Mucosa of stomach (tissue), 1 donor: Measurements from ENCODE around the gene SLC13A4.
"Not testable (repeated sequence)": the region's sequence is repeated elsewhere in the genome, so short reads cannot be mapped to it uniquely, and the experiment has no call there.

Experiments used
- H3K27me3 ChIP-seq: one replicate; pipeline ENCODE4 v1.7.0; 2013; ENCODE audit warnings: mild to moderate bottlenecking, low read length; ENCODE audit not compliant: control insufficient read depth, insufficient read depth
- H3K36me3 ChIP-seq: one replicate; pipeline ENCODE4 v1.7.0; 2013; ENCODE audit warnings: low read length; ENCODE audit not compliant: control insufficient read depth, insufficient read depth
- H3K4me1 ChIP-seq: one replicate; pipeline ENCODE4 v1.7.0; 2013; ENCODE audit warnings: mild to moderate bottlenecking, low read length; ENCODE audit not compliant: control insufficient read depth, insufficient read depth
- H3K4me3 ChIP-seq: one replicate; pipeline ENCODE4 v1.7.0; 2013; ENCODE audit warnings: low read length
- H3K9ac ChIP-seq: one replicate; pipeline ENCODE4 v1.7.0; 2013; ENCODE audit warnings: mild to moderate bottlenecking, low read length, moderate library complexity
- H3K9me3 ChIP-seq: one replicate; pipeline ENCODE4 v1.7.0; 2013; ENCODE audit warnings: mild to moderate bottlenecking, low read length, moderate library complexity; ENCODE audit not compliant: control insufficient read depth
- donor health status: Pancreatic carcinoma.

The SLC13A4 gene, protein sequence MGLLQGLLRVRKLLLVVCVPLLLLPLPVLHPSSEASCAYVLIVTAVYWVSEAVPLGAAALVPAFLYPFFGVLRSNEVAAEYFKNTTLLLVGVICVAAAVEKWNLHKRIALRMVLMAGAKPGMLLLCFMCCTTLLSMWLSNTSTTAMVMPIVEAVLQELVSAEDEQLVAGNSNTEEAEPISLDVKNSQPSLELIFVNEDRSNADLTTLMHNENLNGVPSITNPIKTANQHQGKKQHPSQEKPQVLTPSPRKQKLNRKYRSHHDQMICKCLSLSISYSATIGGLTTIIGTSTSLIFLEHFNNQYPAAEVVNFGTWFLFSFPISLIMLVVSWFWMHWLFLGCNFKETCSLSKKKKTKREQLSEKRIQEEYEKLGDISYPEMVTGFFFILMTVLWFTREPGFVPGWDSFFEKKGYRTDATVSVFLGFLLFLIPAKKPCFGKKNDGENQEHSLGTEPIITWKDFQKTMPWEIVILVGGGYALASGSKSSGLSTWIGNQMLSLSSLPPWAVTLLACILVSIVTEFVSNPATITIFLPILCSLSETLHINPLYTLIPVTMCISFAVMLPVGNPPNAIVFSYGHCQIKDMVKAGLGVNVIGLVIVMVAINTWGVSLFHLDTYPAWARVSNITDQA

DNA sequence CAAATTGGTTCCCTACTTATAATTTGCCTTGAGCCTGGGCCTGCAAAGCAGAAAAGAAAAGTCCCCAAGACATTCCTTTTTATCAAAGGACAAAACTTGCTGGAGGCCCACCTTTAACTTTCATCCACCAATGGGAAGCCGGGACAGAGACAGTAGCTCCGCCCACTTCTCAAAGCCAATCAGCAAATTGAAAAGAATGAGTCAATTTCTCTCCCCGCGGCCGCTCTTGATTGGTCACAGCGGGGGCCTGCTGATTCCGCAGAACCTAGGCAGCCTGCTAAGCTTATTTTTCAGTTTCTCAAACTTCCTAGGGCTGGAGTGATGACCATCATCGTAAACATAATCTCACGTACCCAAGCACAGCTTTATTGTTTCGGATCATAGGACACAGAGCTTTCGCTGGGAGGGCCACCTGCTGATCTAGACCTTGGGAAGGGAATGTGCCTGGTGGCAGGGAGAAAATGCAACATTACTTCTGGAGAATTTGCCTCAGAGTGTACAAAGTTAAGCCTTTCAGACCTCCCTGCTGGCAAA, at the start of gene SLC13A4:
Gene SLC13A4, minus strand, starts transcription at position 51 of the 534 bp plus-strand sequence. CDS start 690 bp downstream, outside the sequence.
- Histone ChIP-seq H3K9ac (no peak within 1 kb of the TSS), H3K9me3 (no peaks in the 10 kb centered on the region), H3K4me3 (no peak within 1 kb of the TSS), H3K27me3 (no peaks in the 10 kb centered on the region), H3K36me3 (no peaks in the 10 kb centered on the region), H3K4me1 (no peaks in the 10 kb centered on the region)

DNA sequence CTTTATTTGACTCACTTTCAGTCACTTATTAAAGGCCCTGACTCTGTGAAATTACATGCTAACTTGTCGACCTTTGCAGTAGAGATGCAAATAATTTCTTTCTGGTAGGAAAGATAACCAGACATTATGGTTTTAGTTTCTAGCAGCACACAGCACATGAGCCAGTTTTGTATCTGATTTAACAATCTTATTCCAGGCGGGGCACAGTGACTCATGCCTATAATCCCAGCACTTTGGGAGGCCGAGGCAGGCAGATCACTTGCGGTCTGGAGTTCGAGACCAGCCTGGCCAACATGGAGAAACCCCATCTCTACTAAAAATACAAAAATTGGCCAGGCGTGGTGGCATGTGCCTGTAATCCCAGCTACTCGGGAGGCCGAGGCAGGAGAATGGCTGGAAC, 47.9 kb upstream of the SLC13A4 start:
- not testable (repeated sequence) for H3K4me3 ChIP-seq, H3K27me3 ChIP-seq, H3K36me3 ChIP-seq, H3K9me3 ChIP-seq, H3K9ac ChIP-seq
- peaks cover 27% of the 10 kb centered on the region for H3K4me1 ChIP-seq

DNA sequence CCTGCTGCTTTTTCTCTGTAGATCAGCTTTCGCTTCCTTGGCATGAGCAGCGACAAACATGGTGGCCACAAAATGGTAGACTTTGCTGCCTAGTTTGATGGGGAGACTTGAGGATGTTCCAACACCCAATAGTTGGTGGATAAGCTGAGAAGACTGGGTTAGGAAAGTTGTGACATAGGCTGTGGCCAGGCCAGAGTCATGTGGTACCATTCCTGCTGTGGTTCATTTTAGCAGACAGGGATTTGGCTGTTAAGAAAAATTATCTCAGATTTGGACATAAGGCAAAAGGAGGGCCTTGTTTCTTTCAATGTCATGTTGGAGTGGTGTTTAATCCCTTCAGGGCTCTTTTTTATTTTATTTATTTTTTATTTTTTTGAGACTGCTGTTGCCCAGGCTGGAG, 47.2 kb upstream of the SLC13A4 start:
- no peak overlapping the region for H3K4me3 ChIP-seq
- no peak overlapping the region for H3K9ac ChIP-seq
- no peaks in the 10 kb centered on the region for H3K27me3 ChIP-seq
- H3K4me1 ChIP-seq = peaks cover 27% of the 10 kb centered on the region
- H3K36me3 ChIP-seq = no peaks in the 10 kb centered on the region
- H3K9me3 ChIP-seq = no peaks in the 10 kb centered on the region

DNA sequence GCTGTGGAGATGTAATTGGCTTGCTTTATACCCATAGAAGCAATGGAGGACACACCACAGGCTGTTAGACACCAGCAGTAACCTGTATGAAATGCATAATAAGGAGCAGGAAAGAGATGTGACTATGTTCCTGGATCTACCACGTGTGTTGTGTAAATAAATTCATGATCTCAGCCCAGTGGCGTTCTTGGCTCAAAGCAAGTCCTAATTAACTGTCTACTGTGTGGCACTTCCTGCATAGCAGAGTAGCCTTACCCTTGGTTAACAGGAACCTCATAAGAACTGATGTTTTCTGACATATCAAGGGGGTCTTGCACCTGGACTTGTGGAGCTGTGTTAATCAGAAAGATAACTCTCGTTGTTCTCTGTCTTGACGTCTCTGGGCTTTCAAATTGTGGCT, 46.3 kb upstream of the SLC13A4 start:
- Histone ChIP-seq H3K4me1 (peaks cover 27% of the 10 kb centered on the region), H3K4me3 (no peak overlapping the region), H3K9ac (peak overlapping the region; percentile 26), H3K9me3 (no peaks in the 10 kb centered on the region), H3K36me3 (no peaks in the 10 kb centered on the region), H3K27me3 (no peaks in the 10 kb centered on the region)

- Histone ChIP-seq H3K36me3 (no peaks in the 10 kb centered on the region), H3K9ac (peak overlapping the region; percentile 26), H3K4me1 (peaks cover 27% of the 10 kb centered on the region), H3K27me3 (no peaks in the 10 kb centered on the region), H3K9me3 (no peaks in the 10 kb centered on the region), H3K4me3 (no peak overlapping the region)
These were observed 45.5 kb upstream of the SLC13A4 start for GRCh38 chr7:135773464-135773863.

DNA sequence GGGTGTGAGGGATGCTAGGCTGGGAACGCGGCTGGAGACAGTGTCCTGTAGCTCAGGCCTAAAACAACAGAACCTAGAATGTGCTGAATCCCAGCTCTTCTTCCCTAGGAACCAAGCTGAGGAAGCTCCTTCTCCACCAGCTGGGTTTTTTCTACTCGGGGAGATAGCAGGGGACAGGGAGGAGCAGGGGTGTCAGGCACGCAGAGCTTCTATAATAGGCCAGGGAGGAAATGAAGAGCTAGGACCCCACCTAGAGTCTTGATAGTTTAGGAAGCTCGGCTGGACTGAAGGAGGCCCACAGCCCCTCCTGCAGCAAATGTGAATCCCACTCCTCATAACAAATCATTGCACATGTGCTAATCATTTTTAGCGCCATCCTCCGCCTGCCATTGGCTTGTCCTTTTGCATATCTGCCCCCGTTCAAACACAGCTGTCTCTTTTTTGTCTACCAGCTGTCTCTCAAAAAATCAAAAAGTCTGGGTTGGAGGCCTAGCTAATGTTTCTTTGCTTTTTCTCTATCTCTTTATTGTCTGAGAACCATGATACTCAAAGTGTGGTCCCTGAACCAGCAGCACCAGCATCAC, 44.7 kb upstream of the SLC13A4 start:
- Histone ChIP-seq H3K27me3 (no peaks in the 10 kb centered on the region), H3K9ac (no peak overlapping the region), H3K4me3 (no peak overlapping the region), H3K4me1 (peaks cover 27% of the 10 kb centered on the region), H3K9me3 (no peaks in the 10 kb centered on the region), H3K36me3 (no peaks in the 10 kb centered on the region)

- Histone ChIP-seq H3K9ac (no peak overlapping the region), H3K4me3 (no peak overlapping the region), H3K27me3 (no peaks in the 10 kb centered on the region), H3K4me1 (peaks cover 27% of the 10 kb centered on the region), H3K9me3 (no peaks in the 10 kb centered on the region), H3K36me3 (no peaks in the 10 kb centered on the region)
These were observed 44.1 kb upstream of the SLC13A4 start for GRCh38 chr7:135771961-135772638.

- no peaks in the 10 kb centered on the region for H3K36me3 ChIP-seq
- no peaks in the 10 kb centered on the region for H3K27me3 ChIP-seq
- no peak overlapping the region for H3K4me3 ChIP-seq
- H3K4me1 ChIP-seq = peaks cover 27% of the 10 kb centered on the region
- no peaks in the 10 kb centered on the region for H3K9me3 ChIP-seq
- H3K9ac ChIP-seq = no peak overlapping the region
These were observed 43.1 kb upstream of the SLC13A4 start for GRCh38 chr7:135771051-135771450.

GRCh38 chr7:135770139-135770710, 42.2 kb upstream of the SLC13A4 start:
- no peaks in the 10 kb centered on the region for H3K36me3 ChIP-seq
- peaks cover 26% of the 10 kb centered on the region for H3K4me1 ChIP-seq
- H3K4me3 ChIP-seq = no peak overlapping the region
- no peak overlapping the region for H3K9ac ChIP-seq
- H3K27me3 ChIP-seq = no peaks in the 10 kb centered on the region
- no peaks in the 10 kb centered on the region for H3K9me3 ChIP-seq

DNA sequence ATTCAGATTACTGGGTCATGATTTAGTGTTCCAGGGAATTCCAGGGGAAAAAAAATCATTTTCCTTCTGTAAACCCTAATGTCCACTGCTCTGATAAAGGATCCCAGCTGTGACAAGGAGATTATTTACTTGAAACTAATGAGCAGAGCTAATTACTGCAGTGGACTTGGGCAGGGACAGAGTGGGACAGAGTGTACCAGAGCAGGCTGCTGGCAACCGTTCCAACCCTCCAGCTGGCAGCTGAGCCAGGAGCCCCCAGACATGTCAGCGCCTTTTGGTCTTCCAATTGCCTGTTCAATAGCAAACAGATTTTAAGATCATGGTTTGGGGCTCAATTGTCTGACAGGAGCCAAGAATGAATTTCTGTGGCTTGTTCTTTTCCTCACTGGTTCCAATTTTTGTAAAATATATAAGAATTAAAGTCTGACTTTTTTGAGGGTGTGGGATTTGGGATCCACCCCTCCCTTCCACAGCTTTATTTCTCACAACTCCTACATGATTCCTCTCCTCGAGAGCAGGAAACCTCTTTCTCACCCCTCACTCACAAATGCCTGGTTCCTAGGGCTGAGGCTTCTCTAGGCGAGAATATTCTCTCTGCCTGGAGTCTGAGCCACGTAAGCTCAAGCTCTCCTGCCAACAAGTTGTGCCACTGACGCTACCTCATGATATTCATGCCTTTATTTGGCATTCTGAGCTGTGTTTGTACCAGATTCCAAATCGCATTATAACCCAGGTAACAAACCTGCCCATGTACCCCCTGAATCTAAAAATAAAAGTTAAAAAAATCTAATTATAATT, 41.2 kb upstream of the SLC13A4 start:
- H3K9ac ChIP-seq = no peak overlapping the region
- H3K9me3 ChIP-seq = no peaks in the 10 kb centered on the region
- H3K36me3 ChIP-seq = no peaks in the 10 kb centered on the region
- peaks cover 18% of the 10 kb centered on the region for H3K4me1 ChIP-seq
- H3K27me3 ChIP-seq = no peaks in the 10 kb centered on the region
- H3K4me3 ChIP-seq = no peak overlapping the region

DNA sequence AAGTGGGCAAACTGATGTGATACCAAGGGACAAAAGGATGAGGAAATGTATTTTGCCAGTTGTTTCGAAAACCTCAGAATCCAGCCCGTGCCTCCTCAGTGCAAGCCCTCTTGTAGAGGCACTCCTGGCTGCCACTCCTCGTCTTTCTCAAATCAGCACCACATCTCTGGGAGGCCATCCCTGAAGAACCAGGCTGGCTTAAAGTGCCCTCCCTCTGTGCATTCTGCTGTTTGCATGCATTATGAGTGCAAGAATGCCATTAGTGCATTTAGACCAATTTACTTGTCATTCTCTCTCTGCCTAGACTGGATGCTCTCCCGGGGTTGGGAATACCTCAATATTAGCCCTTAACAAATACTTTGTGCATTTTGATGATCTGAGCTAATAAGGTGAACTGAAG, 40.5 kb upstream of the SLC13A4 start:
- no peak overlapping the region for H3K4me3 ChIP-seq
- no peaks in the 10 kb centered on the region for H3K36me3 ChIP-seq
- no peak overlapping the region for H3K9ac ChIP-seq
- H3K9me3 ChIP-seq = no peaks in the 10 kb centered on the region
- H3K4me1 ChIP-seq = peaks cover 11% of the 10 kb centered on the region
- H3K27me3 ChIP-seq = no peaks in the 10 kb centered on the region
